CD14-positive monocyte (primary cell): ENCODE results near the gene NSMF. TPM values are rescaled to one million over a fixed set of nuclear protein-coding genes. Genes with fewer than 3 reads are reported as not detected.

Experiments
- DNase-seq, 3 donors: peaks; one replicate each; pipeline ENCODE4 v3.0.0-alpha.2; 2011 to 2022
- H2AFZ ChIP-seq: 2 replicates; pipeline ENCODE4 v1.6.0; 2012; ENCODE audit warnings: mild to moderate bottlenecking, low read depth, low read length, inconsistent platforms; ENCODE audit not compliant: insufficient read depth, poor library complexity, severe bottlenecking
- H3K27ac ChIP-seq, 2 donors: 1 replicate in 1 of 2; 2 replicates in 1 of 2; pipeline ENCODE4 v1.5.1; 2012 to 2013; ENCODE audit warnings: low read length in 2 of 2, control low read depth in 1 of 2, inconsistent platforms in 1 of 2, low read depth in 1 of 2, mild to moderate bottlenecking in 1 of 2
- H3K27me3 ChIP-seq, 2 donors: one replicate each; pipeline versions ENCODE4 v1.6.0 to v1.6.1; 2011 to 2013; ENCODE audit warnings: low read length in 2 of 2; ENCODE audit not compliant: control insufficient read depth in 2 of 2, insufficient read depth in 2 of 2
- H3K36me3 ChIP-seq, 2 donors: replicated peaks in 1 of 2; 1 replicate in 1 of 2; 2 replicates in 1 of 2; pipeline versions ENCODE4 v1.5.1 to v1.6.1; 2012 to 2013; ENCODE audit warnings: low read length in 2 of 2, control low read depth in 1 of 2, inconsistent platforms in 1 of 2, mild to moderate bottlenecking in 1 of 2; ENCODE audit not compliant: insufficient read depth in 2 of 2, control insufficient read depth in 1 of 2
- H3K4me1 ChIP-seq, 2 donors: 1 replicate in 1 of 2; 2 replicates in 1 of 2; pipeline versions ENCODE4 v1.5.1 to v1.6.1; 2012 to 2013; ENCODE audit warnings: low read length in 2 of 2, control low read depth in 1 of 2, inconsistent platforms in 1 of 2, mild to moderate bottlenecking in 1 of 2, moderate library complexity in 1 of 2; ENCODE audit not compliant: insufficient read depth in 2 of 2, control insufficient read depth in 1 of 2
- H3K4me2 ChIP-seq: replicated peaks from 2 replicates; pipeline ENCODE3; 2012; ENCODE audit warnings: low read length, moderate library complexity, mild to moderate bottlenecking; ENCODE audit not compliant: poor library complexity, severe bottlenecking; ENCODE audit errors: extremely low read depth
- H3K4me3 ChIP-seq, 3 experiments: fragments of 200-600 bp in 1 of 3; sonication (generic) in 1 of 3; replicated peaks in 1 of 3; 1 replicate in 2 of 3; 2 replicates in 1 of 3; pipeline ENCODE4 v1.5.1; 2011 to 2013; ENCODE audit warnings: low read length in 3 of 3, mild to moderate bottlenecking in 3 of 3, control low read depth in 2 of 3, low read depth in 2 of 3, inconsistent platforms in 1 of 3, moderate library complexity in 1 of 3
- H3K79me2 ChIP-seq: 2 replicates; pipeline ENCODE4 v1.6.0; 2012; ENCODE audit warnings: mild to moderate bottlenecking, control low read depth, inconsistent platforms, low read length, moderate library complexity; ENCODE audit not compliant: insufficient read depth
- H3K9ac ChIP-seq: 2 replicates; pipeline ENCODE4 v1.6.0; 2017; ENCODE audit warnings: low read length, mild to moderate bottlenecking; ENCODE audit not compliant: insufficient read depth, poor library complexity, severe bottlenecking
- H3K9me3 ChIP-seq, 2 donors: replicated peaks in 1 of 2; 1 replicate in 1 of 2; 2 replicates in 1 of 2; pipeline versions ENCODE4 v1.5.1 to v1.6.1; 2012 to 2013; ENCODE audit warnings: low read length in 2 of 2, control low read depth in 1 of 2; ENCODE audit not compliant: control insufficient read depth in 1 of 2, insufficient read depth in 1 of 2
- H4K20me1 ChIP-seq: 2 replicates; pipeline ENCODE4 v1.6.0; 2012; ENCODE audit warnings: mild to moderate bottlenecking, low read length, control low read depth, moderate library complexity; ENCODE audit not compliant: insufficient read depth
- H3K27ac Mint-ChIP-seq, 7 donors: one replicate each; pipeline ENCODE4 v1.8.0; 2020; ENCODE audit warnings: mild to moderate bottlenecking in 7 of 7, mixed read lengths in 7 of 7, moderate library complexity in 6 of 7, inconsistent platforms in 2 of 7
- H3K27me3 Mint-ChIP-seq, 3 donors: one replicate each; pipeline ENCODE4 v1.8.0; 2021 to 2022; ENCODE audit warnings: low read depth in 3 of 3, mild to moderate bottlenecking in 3 of 3, mixed read lengths in 3 of 3, moderate library complexity in 3 of 3, inconsistent platforms in 1 of 3
- H3K36me3 Mint-ChIP-seq, 2 donors: one replicate each; pipeline ENCODE4 v1.8.0; 2020; ENCODE audit warnings: mixed read lengths in 2 of 2, inconsistent platforms in 1 of 2, mild to moderate bottlenecking in 1 of 2
- H3K4me1 Mint-ChIP-seq: one replicate; pipeline ENCODE4 v1.8.0; 2020; ENCODE audit warnings: mild to moderate bottlenecking, mixed read lengths
- H3K4me3 Mint-ChIP-seq, 2 donors: one replicate each; pipeline ENCODE4 v1.8.0; 2020; ENCODE audit warnings: mild to moderate bottlenecking in 2 of 2, mixed read lengths in 2 of 2, moderate library complexity in 1 of 2
- H3K9me3 Mint-ChIP-seq, 7 donors: one replicate each; pipeline ENCODE4 v1.8.0; 2020 to 2022; ENCODE audit warnings: mixed read lengths in 7 of 7, mild to moderate bottlenecking in 6 of 7, moderate library complexity in 6 of 7, inconsistent platforms in 2 of 7
- WGBS: methylation state at CpG from one replicate; pipeline ENCODE4 v1.1.5; 2013; ENCODE audit warnings: missing lambda C conversion rate; ENCODE audit not compliant: insufficient coverage; 5-methylcytosine and 5-hydroxymethylcytosine counted together
- intact Hi-C, 2 donors: fragments of 100-400 bp; cut with micrococcal nuclease; formaldehyde crosslinking; loops; one replicate each; pipeline versions ENCODE4 v1.15.0 to v1.15.1; 2023
- polyA plus RNA-seq, 3 donors: library from polyadenylated mRNA; depleted of rRNA in 1 of 3; unstranded in 2 of 3; stranded (reverse) in 1 of 3; fragments of 300-500 nt in 2 of 3; fragments of >200 nt in 1 of 3; fragmentation: Illumina TruSeq in 2 of 3; gene quantifications; 1 replicate in 2 of 3; 2 replicates in 1 of 3; pipeline ENCODE4 v1.2.3, GENCODE V29; 2012 to 2021
- TF ChIP-seq, protein P1 (sequence below): fragments of 200-600 bp; IDR thresholded peaks from one replicate; pipeline ENCODE4 v1.8.0; 2022; ENCODE audit warnings: antibody characterized with exemption, mild to moderate bottlenecking

NSMF gene
- polyA plus RNA-seq, 3 donors, result 4.6 to 68.4 (median 5.3) TPM

GRCh38 chr9:137458194-137459151 lies 661 bp downstream of the NSMF start:
- H3K4me1 Mint-ChIP-seq, result peaks cover 13% of the 10 kb centered on the region
- Histone ChIP-seq H3K9me3 (peaks cover 14 to 15% of the 10 kb centered on the region in 2 donors), H3K79me2 (no peaks in the 10 kb centered on the region), H3K4me1 (peaks cover 28 to 50% of the 10 kb centered on the region in 2 donors), H4K20me1 (no peaks in the 10 kb centered on the region), H3K4me2 (peak overlapping the region; percentile 89), H3K4me3 (peak overlapping the region; percentile 26 to 75 (median 46)), H2AFZ (no peak overlapping the region), H3K27me3 (peaks cover 0 to 15% of the 10 kb centered on the region in 2 donors), H3K36me3 (peaks cover 6 to 7% of the 10 kb centered on the region in 2 donors), H3K27ac (peak overlapping the region in 1 of 2 donors; percentile 41), H3K9ac (peak overlapping the region; percentile 73)
- peaks cover 5 to 19% (median 11%) of the 10 kb centered on the region in 3 donors for H3K27me3 Mint-ChIP-seq
- peaks cover 0 to 12% (median 5%) of the 10 kb centered on the region in 7 donors for H3K9me3 Mint-ChIP-seq
- 16% methylated on average over 82 of the region's 88 CpGs for WGBS
- no peak overlapping the region for H3K27ac Mint-ChIP-seq
- peak overlapping the region in 1 of 2 donors; percentile 31 for H3K4me3 Mint-ChIP-seq
- intact Hi-C loops, result loop anchor here in 1 of 2 donors (5.0 kb wide), 1 partner anchor 36 kb away; the partner anchor contains the start of genes EXD3 and NOXA1
- DNase-seq, result no peak
- peaks cover 11 to 16% of the 10 kb centered on the region in 2 donors for H3K36me3 Mint-ChIP-seq
- TF ChIP-seq, protein P1, sequence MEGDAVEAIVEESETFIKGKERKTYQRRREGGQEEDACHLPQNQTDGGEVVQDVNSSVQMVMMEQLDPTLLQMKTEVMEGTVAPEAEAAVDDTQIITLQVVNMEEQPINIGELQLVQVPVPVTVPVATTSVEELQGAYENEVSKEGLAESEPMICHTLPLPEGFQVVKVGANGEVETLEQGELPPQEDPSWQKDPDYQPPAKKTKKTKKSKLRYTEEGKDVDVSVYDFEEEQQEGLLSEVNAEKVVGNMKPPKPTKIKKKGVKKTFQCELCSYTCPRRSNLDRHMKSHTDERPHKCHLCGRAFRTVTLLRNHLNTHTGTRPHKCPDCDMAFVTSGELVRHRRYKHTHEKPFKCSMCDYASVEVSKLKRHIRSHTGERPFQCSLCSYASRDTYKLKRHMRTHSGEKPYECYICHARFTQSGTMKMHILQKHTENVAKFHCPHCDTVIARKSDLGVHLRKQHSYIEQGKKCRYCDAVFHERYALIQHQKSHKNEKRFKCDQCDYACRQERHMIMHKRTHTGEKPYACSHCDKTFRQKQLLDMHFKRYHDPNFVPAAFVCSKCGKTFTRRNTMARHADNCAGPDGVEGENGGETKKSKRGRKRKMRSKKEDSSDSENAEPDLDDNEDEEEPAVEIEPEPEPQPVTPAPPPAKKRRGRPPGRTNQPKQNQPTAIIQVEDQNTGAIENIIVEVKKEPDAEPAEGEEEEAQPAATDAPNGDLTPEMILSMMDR, result no peak

DNA sequence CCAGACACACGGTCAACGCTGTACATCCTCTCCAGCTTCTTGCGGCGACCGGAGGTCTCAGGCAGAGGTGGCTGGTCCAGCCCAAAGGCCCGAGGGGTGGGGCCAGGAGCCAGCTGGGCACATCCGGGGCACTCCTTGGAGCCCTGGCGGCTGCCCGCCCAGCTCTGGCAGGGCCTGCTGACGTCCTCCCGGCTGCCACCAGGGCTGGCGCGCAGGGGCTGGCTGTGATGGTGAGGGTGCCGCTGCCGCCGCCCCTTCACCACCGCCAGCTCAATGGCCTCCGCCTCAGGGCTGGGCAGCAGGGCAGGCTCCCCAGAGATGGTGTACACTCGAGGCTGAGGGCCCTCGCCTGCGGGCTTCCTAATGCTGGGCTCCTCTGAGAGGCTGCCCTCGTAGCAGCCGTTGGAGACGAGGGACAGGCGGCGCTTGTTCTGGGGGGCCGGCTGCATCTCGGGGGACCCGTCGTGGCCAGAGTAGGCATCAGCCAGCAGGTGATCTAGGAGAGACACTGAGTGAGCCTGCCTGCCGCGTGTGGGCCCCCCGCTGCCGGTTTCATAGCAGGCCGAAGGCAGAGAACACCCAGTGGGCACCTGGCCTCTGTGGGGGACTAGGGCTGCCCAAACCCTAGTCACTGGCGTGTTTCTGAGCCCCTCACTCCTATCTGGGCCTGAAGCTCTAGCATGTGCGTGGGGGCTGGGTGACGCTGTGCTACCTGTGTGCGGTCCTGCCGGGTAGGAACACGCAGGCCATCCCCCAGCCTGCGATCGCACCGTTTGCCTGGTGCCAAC lies 1.5 kb downstream of the NSMF start:
- Mint-ChIP-seq H3K4me3 (peak overlapping the region; percentile 46 to 49), H3K27ac (peak overlapping the region in 1 of 7 donors; percentile 68), H3K27me3 (peaks cover 5 to 13% (median 6%) of the 10 kb centered on the region in 3 donors), H3K9me3 (peaks cover 0 to 12% (median 5%) of the 10 kb centered on the region in 7 donors), H3K4me1 (peaks cover 17% of the 10 kb centered on the region), H3K36me3 (peaks cover 11 to 16% of the 10 kb centered on the region in 2 donors)
- peaks cover 0 to 13% of the 10 kb centered on the region in 2 donors for H3K27me3 ChIP-seq
- peaks cover 13% of the 10 kb centered on the region in 2 donors for H3K9me3 ChIP-seq
- H3K27ac ChIP-seq, result no peak overlapping the region
- TF ChIP-seq, protein P1, result no peak
- no peak overlapping the region for H2AFZ ChIP-seq
- H3K36me3 ChIP-seq, result peaks cover 6 to 7% of the 10 kb centered on the region in 2 donors
- no peak for DNase-seq
- no peaks in the 10 kb centered on the region for H3K79me2 ChIP-seq
- peaks cover 37 to 59% of the 10 kb centered on the region in 2 donors for H3K4me1 ChIP-seq
- H3K9ac ChIP-seq, result no peak overlapping the region
- peak overlapping the region; percentile 89 for H3K4me2 ChIP-seq
- 96% methylated on average over 33 of the region's 44 CpGs for WGBS
- no peaks in the 10 kb centered on the region for H4K20me1 ChIP-seq
- peak overlapping the region in 1 of 3 experiments; percentile 75 for H3K4me3 ChIP-seq
- intact Hi-C loops, result loop anchor here in 1 of 2 donors (5.0 kb wide), 1 partner anchor 35 kb away; the partner anchor contains the start of genes EXD3 and NOXA1
